C4-2B (cell line): ENCODE results near the gene TRIM41.

ENCODE experiments used
- CTCF ChIP-seq: fragments of 450-650 bp; conservative IDR thresholded peaks from 2 replicates; pipeline ENCODE4 v1.5.1; 2017; ENCODE audit warnings: mild to moderate bottlenecking
- ZFX ChIP-seq: fragments of 450-650 bp; IDR thresholded peaks from 2 replicates; pipeline ENCODE4 v1.6.1; 2017

DNA sequence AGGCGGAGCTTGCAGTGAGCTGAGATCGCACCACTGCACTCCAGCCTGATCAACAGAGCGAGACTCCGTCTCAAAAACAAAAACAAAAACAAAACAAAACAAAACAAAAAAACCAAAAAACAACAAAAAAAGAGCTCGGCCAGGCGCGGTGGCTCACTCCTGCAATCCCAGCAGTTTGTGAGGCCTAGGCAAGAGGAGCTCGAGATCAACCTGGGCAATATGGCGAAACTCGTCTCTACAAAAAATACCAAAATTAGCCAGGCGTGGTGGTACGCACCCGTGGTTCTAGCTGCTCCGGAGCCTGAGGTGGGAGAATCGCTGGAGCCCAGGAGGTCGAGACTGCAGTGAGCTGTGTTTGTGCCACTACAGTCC is 38.2 kb upstream of the TRIM41 start:
- no peak for TF ChIP-seq CTCF
- no peak for TF ChIP-seq ZFX
